Breast epithelium (tissue), 4 donors: Measurements from ENCODE around the gene IKZF2. TPM values are rescaled to one million over a fixed set of nuclear protein-coding genes. Genes with fewer than 3 reads are reported as not detected.

ENCODE experiments used
- DNase-seq, 2 donors: peaks; one replicate each; pipeline ENCODE4 v3.0.0-alpha.2; 2019; ENCODE audit warnings: low spot score in 2 of 2
- H3K27ac ChIP-seq, 2 donors: fragments of 200-600 bp; sonication (generic) in 1 of 2; one replicate each; pipeline ENCODE4 v1.5.1; 2016 to 2019; ENCODE audit warnings: mild to moderate bottlenecking in 1 of 2
- H3K27me3 ChIP-seq, 2 donors: fragments of 200-600 bp; sonication (generic) in 1 of 2; one replicate each; pipeline versions ENCODE4 v1.5.1 to v1.6.0; 2017 to 2019; ENCODE audit warnings: control low read depth in 1 of 2, mild to moderate bottlenecking in 1 of 2
- H3K36me3 ChIP-seq: fragments of 200-600 bp; one replicate; pipeline ENCODE4 v1.5.1; 2019
- H3K4me1 ChIP-seq, 2 donors: fragments of 200-600 bp; sonication (generic); one replicate each; pipeline ENCODE4 v1.5.1; 2016 to 2019; ENCODE audit warnings: control low read depth in 1 of 2
- H3K4me3 ChIP-seq, 3 donors: fragments of 200-600 bp; sonication (generic); 1 replicate in 2 of 3; 2 replicates in 1 of 3; pipeline ENCODE4 v1.5.1; 2016 to 2019; ENCODE audit warnings: mild to moderate bottlenecking in 3 of 3, moderate library complexity in 2 of 3
- H3K9me3 ChIP-seq, 2 donors: fragments of 200-600 bp; sonication (generic) in 1 of 2; one replicate each; pipeline ENCODE4 v1.5.1; 2016 to 2019; ENCODE audit warnings: control low read depth in 1 of 2
- CTCF ChIP-seq, 3 donors: fragments of 450-650 bp; IDR thresholded peaks; one replicate each; pipeline ENCODE4 v1.5.1; 2016 to 2017; ENCODE audit warnings: antibody characterized with exemption in 3 of 3, mild to moderate bottlenecking in 3 of 3, moderate library complexity in 3 of 3
- POLR2A ChIP-seq: fragments of 450-650 bp; IDR thresholded peaks from one replicate; pipeline ENCODE4 v1.6.1; 2016; ENCODE audit warnings: antibody characterized with exemption, mild to moderate bottlenecking, moderate library complexity
- POLR2AphosphoS5 ChIP-seq, 3 donors: sonication (generic); formaldehyde crosslinking; IDR thresholded peaks; one replicate each; pipeline ENCODE4 v1.6.1; 2017; ENCODE audit warnings: antibody characterized with exemption in 3 of 3
- intact Hi-C: fragments of 100-400 bp; cut with DNase I; formaldehyde crosslinking; loops from one replicate; pipeline ENCODE4 v1.15.1; 2023; ENCODE audit warnings: low total_unique reads
- total RNA-seq, 3 donors: library from RNA; depleted of rRNA; stranded (reverse); fragments of >200 nt; gene quantifications; one replicate each; pipeline ENCODE4 v1.1.0, GENCODE V29; 2016

Gene IKZF2
- total RNA-seq, 3 donors from 2014 or later = 8.0 to 34.4 (median 22.0) TPM

GRCh38 chr2:212984129-212984528, 167.3 kb downstream of the IKZF2 start:
- Histone ChIP-seq H3K4me3 (no peak overlapping the region), H3K27ac (no peak overlapping the region), H3K4me1 (no peaks in the 10 kb centered on the region), H3K9me3 (no peaks in the 10 kb centered on the region), H3K36me3 (no peaks in the 10 kb centered on the region), H3K27me3 (no peaks in the 10 kb centered on the region)
- intact Hi-C loops = loop anchor here (1.0 kb wide), 1 partner anchor 9 kb away; no protein-coding TSS in a partner anchor
- no peak for TF ChIP-seq CTCF (IDR thresholded peaks at IDR 0.05)
- no peak for TF ChIP-seq POLR2A
- TF ChIP-seq POLR2AphosphoS5 (IDR thresholded peaks at IDR 0.05) = no peak
- DNase-seq = no peak

GRCh38 chr2:212979799-212980198, 171.6 kb downstream of the IKZF2 start:
- Histone ChIP-seq H3K4me3 (no peak overlapping the region), H3K4me1 (no peaks in the 10 kb centered on the region), H3K27me3 (no peaks in the 10 kb centered on the region), H3K9me3 (no peaks in the 10 kb centered on the region), H3K36me3 (no peaks in the 10 kb centered on the region), H3K27ac (no peak overlapping the region)
- TF ChIP-seq CTCF (IDR thresholded peaks at IDR 0.05) = no peak
- no peak for TF ChIP-seq POLR2AphosphoS5 (IDR thresholded peaks at IDR 0.05)
- TF ChIP-seq POLR2A = no peak
- DNase-seq = no peak
- intact Hi-C loops = no loop called here

GRCh38 chr2:212979046-212979612, 172.3 kb downstream of the IKZF2 start:
- no peaks in the 10 kb centered on the region for H3K4me1 ChIP-seq
- no peak overlapping the region for H3K4me3 ChIP-seq
- no peaks in the 10 kb centered on the region for H3K36me3 ChIP-seq
- H3K9me3 ChIP-seq = no peaks in the 10 kb centered on the region
- intact Hi-C loops = no loop called here
- no peaks in the 10 kb centered on the region for H3K27me3 ChIP-seq
- no peak overlapping the region for H3K27ac ChIP-seq
- TF ChIP-seq POLR2A = no peak
- no peak for TF ChIP-seq POLR2AphosphoS5 (IDR thresholded peaks at IDR 0.05)
- TF ChIP-seq CTCF (IDR thresholded peaks at IDR 0.05) = no peak
- DNase-seq = no peak

- Histone ChIP-seq H3K4me3 (no peak overlapping the region), H3K9me3 (no peaks in the 10 kb centered on the region), H3K27ac (no peak overlapping the region), H3K4me1 (no peaks in the 10 kb centered on the region), H3K36me3 (no peaks in the 10 kb centered on the region), H3K27me3 (no peaks in the 10 kb centered on the region)
- intact Hi-C loops = no loop called here
- no peak for DNase-seq
- no peak for TF ChIP-seq POLR2AphosphoS5 (IDR thresholded peaks at IDR 0.05)
- TF ChIP-seq CTCF (IDR thresholded peaks at IDR 0.05) = no peak
- no peak for TF ChIP-seq POLR2A
Observed at GRCh38 chr2:212977152-212977551, 174.3 kb downstream of the IKZF2 start.

- Histone ChIP-seq H3K27ac (peak overlapping the region in 1 of 2 donors; percentile 21), H3K36me3 (no peaks in the 10 kb centered on the region), H3K4me1 (no peaks in the 10 kb centered on the region), H3K4me3 (no peak overlapping the region), H3K9me3 (no peaks in the 10 kb centered on the region), H3K27me3 (no peaks in the 10 kb centered on the region)
- no peak for TF ChIP-seq POLR2A
- TF ChIP-seq POLR2AphosphoS5 (IDR thresholded peaks at IDR 0.05) = no peak
- TF ChIP-seq CTCF (IDR thresholded peaks at IDR 0.05) = no peak
- no peak for DNase-seq
- intact Hi-C loops = no loop called here
Observed at GRCh38 chr2:212975333-212975732, 176.1 kb downstream of the IKZF2 start.
